HepG2 (cell line): ENCODE data around the gene SCN8A. TPM values are rescaled to one million over a fixed set of nuclear protein-coding genes. Genes with fewer than 3 reads are reported as not detected.

Experiments
- ATAC-seq: fragments of 200-7000 bp; cut with Tn5 transposase; 3 replicates; pipeline ENCODE4 v1.9.1; 2020; ENCODE audit warnings: mild to moderate bottlenecking, moderate library complexity
- BruUV-seq: library from RNA; stranded (reverse); fragments of 400-500 nt; replicated peaks from 2 replicates; lab custom pipeline; 2021; lab: Mats Ljungman, UMichigan
- CTCF ChIA-PET: fragments of 300-600 bp; formaldehyde crosslinking; extraction: SDS; loops from one replicate; lab custom pipeline; 2021; ENCODE audit warnings: low total read pairs, inconsistent platforms, low intra/inter-chr PET ratio; lab: Yijun Ruan, JAX
- POLR2A ChIA-PET: fragments of 350-600 bp; sonication (Branson Sonifier 250); formaldehyde crosslinking; loops from one replicate; lab custom pipeline; 2020; ENCODE audit warnings: antibody characterized with exemption, inconsistent platforms; lab: Yijun Ruan, JAX
- DNase-seq: peaks from one replicate; pipeline ENCODE4 v3.0.0-alpha.2; 2015; ENCODE audit warnings: low spot score
- FAIRE-seq: peaks from 3 replicates; lab custom pipeline; 2011; peaks lifted over from hg19 to GRCh38; lab: Jason Lieb, UNC
- H2AFZ ChIP-seq: one replicate; pipeline ENCODE4 v1.6.1; 2011; ENCODE audit warnings: low read length, inconsistent platforms
- H3K27ac ChIP-seq: fragments of 300-600 bp; 3 replicates; pipeline ENCODE4 v1.8.0; 2011; ENCODE audit warnings: mixed run types, mild to moderate bottlenecking, mixed read lengths, low read length, inconsistent platforms; ENCODE audit not compliant: insufficient read depth; ENCODE audit errors: extremely low read length
- H3K27me3 ChIP-seq, 2 experiments: fragments of 200-600 bp in 1 of 2; 2 replicates in 1 of 2; 3 replicates in 1 of 2; pipeline versions ENCODE4 v1.6.0 to v1.8.0; 2011; ENCODE audit warnings: low read length in 2 of 2, mild to moderate bottlenecking in 2 of 2, moderate library complexity in 2 of 2, inconsistent platforms in 1 of 2; ENCODE audit not compliant: insufficient read depth in 2 of 2, control insufficient read depth in 1 of 2
- H3K36me3 ChIP-seq, 2 experiments: fragments of 200-600 bp in 1 of 2; replicated peaks in 1 of 2; 2 replicates in 1 of 2; 3 replicates in 1 of 2; pipeline versions ENCODE4 v1.5.1 to v1.8.0; 2011; ENCODE audit warnings: low read length in 2 of 2, inconsistent platforms in 1 of 2; ENCODE audit not compliant: insufficient read depth in 2 of 2, control insufficient read depth in 1 of 2
- H3K4me1 ChIP-seq: 2 replicates; pipeline ENCODE4 v1.5.1; 2012; ENCODE audit warnings: low read length, inconsistent platforms; ENCODE audit not compliant: insufficient read depth
- H3K4me2 ChIP-seq: 2 replicates; pipeline ENCODE4 v1.6.0; 2011; ENCODE audit warnings: low read depth, low read length, inconsistent platforms
- H3K4me3 ChIP-seq, 3 experiments: fragments of 200-600 bp in 1 of 3; sonication (generic), shearing (Covaris generic) in 1 of 3; replicated peaks in 1 of 3; 2 replicates each; pipeline ENCODE4 v1.5.1; 2011 to 2016; ENCODE audit warnings: low read length in 3 of 3, inconsistent platforms in 2 of 3, low read depth in 2 of 3, mild to moderate bottlenecking in 2 of 3, control low read depth in 1 of 3, mixed read lengths in 1 of 3; ENCODE audit not compliant: insufficient read depth in 1 of 3
- H3K79me2 ChIP-seq: one replicate; pipeline ENCODE4 v1.6.1; 2011; ENCODE audit warnings: low read length, inconsistent platforms; ENCODE audit not compliant: insufficient read depth
- H3K9ac ChIP-seq: 2 replicates; pipeline ENCODE4 v1.6.0; 2011; ENCODE audit warnings: mild to moderate bottlenecking, low read depth, low read length, inconsistent platforms; ENCODE audit not compliant: insufficient read depth
- H3K9me3 ChIP-seq: 2 replicates; pipeline ENCODE4 v1.5.1; 2012; ENCODE audit warnings: mild to moderate bottlenecking, low read length
- H4K20me1 ChIP-seq: 2 replicates; pipeline ENCODE4 v1.6.0; 2011; ENCODE audit warnings: inconsistent platforms, mild to moderate bottlenecking, low read length, moderate library complexity; ENCODE audit not compliant: insufficient read depth
- FOXA1 ChIP-seq, 2 experiments: fragments of 450-650 bp in 1 of 2; sonication (generic) in 1 of 2; formaldehyde crosslinking in 1 of 2; IDR thresholded peaks; 2 replicates each; pipeline versions ENCODE4 v1.4.0 to v1.6.1; 2016 to 2020; ENCODE audit warnings: missing genetic modification reagents in 1 of 2
- FOXO4 ChIP-seq: sonication (generic); formaldehyde crosslinking; conservative IDR thresholded peaks from 2 replicates; pipeline ENCODE4 v1.8.1; 2023; ENCODE audit warnings: missing genetic modification reagents
- HOMEZ ChIP-seq: IDR thresholded peaks from 2 replicates; pipeline ENCODE4 v1.6.1; 2016; ENCODE audit warnings: low read depth
- NFYB ChIP-seq: sonication (generic); formaldehyde crosslinking; IDR thresholded peaks from 2 replicates; pipeline ENCODE4 v1.4.0; 2020; ENCODE audit warnings: missing genetic modification reagents
- NR1H2 ChIP-seq: sonication (generic); formaldehyde crosslinking; IDR thresholded peaks from 2 replicates; pipeline ENCODE4 v1.8.1; 2022; ENCODE audit warnings: low read depth, missing genetic modification reagents, borderline replicate concordance
- RBM22 ChIP-seq: fragments of 200-400 bp; formaldehyde crosslinking; optimal IDR thresholded peaks from 2 replicates; pipeline ENCODE3; 2017; ENCODE audit warnings: mild to moderate bottlenecking, low read length, moderate library complexity
- RXRB ChIP-seq: IDR thresholded peaks from 2 replicates; pipeline ENCODE4 v1.6.1; 2016; ENCODE audit warnings: borderline replicate concordance, missing genetic modification reagents, missing compliant biosample characterization
- WGBS: methylation state at CpG from one replicate; pipeline ENCODE4 v1.1.6; 2017; ENCODE audit warnings: low lambda C conversion rate; 5-methylcytosine and 5-hydroxymethylcytosine counted together
- in situ Hi-C: cut with HindIII; loops from 2 replicates; pipeline ENCODE4 v1.10.0; 2017; ENCODE audit warnings: low pct_unique_long_range_greater_than_20kb; ENCODE audit not compliant: extremely low pct_ligation_motif_present
- intact Hi-C: fragments of 100-400 bp; cut with micrococcal nuclease; formaldehyde crosslinking; loops from one replicate; pipeline ENCODE4 v1.10.0; 2022; ENCODE audit not compliant: unreplicated experiment
- polyA plus RNA-seq, 8 experiments: library from polyadenylated mRNA; depleted of rRNA in 3 of 8; stranded (reverse) in 7 of 8; unstranded in 1 of 8; fragments of >200 nt; fragmentation: Illumina TruSeq in 4 of 8; extraction: Trizol in 4 of 8; gene quantifications; 2 replicates each; pipeline versions ENCODE4 v1.2.1 to v1.2.3, GENCODE V29; 2011 to 2016; ENCODE audit warnings: low read depth in 4 of 8, missing spikeins in 1 of 8, mixed read lengths in 1 of 8; ENCODE audit not compliant: insufficient read depth in 1 of 8
- total RNA-seq, 5 experiments: library from RNA; depleted of rRNA; stranded (reverse); fragments of >200 nt; fragmentation: Illumina TruSeq; extraction: Trizol; gene quantifications; 2 replicates each; pipeline ENCODE4 v1.2.3, GENCODE V29; 2016; ENCODE audit warnings: low read depth in 1 of 5

The SCN8A gene
- total and polyA plus RNA-seq, 2 of the 13 experiments (the other 11 are each of a cell fraction or from before 2014, with no cell fraction given) = 0.57 to 1.4 TPM

GRCh38 chr12:51687614-51688013 is 96.6 kb downstream of the SCN8A start (continued):
- TF ChIP-seq HOMEZ (CRISPR knock-in tag) (no peak), NR1H2 (CRISPR knock-in tag) (no peak), FOXA1 (IDR thresholded peaks at IDR 0.05) (no peak), FOXA1 (CRISPR knock-in tag; IDR thresholded peaks at IDR 0.05) (no peak), FOXO4 (CRISPR knock-in tag) (no peak)

- in situ Hi-C loops = no loop called here
- no peaks in the 10 kb centered on the region for H3K27me3 ChIP-seq
- TF ChIP-seq RBM22 (no peak), RXRB (no peak), NFYB (no peak)
- no peak overlapping the region for H3K9ac ChIP-seq
- BruUV-seq = no TSS peak
- WGBS = 76% methylated on average over 4 of the region's 4 CpGs
- H3K4me1 ChIP-seq = peaks cover 17% of the 10 kb centered on the region
- CTCF ChIA-PET = no interaction called here
- no peak overlapping the region for H3K27ac ChIP-seq
- H3K4me3 ChIP-seq = no peak overlapping the region
- ATAC-seq = no peak
- no peaks in the 10 kb centered on the region for H3K9me3 ChIP-seq
- no peak for FAIRE-seq
- intact Hi-C loops = no loop called here
- H3K36me3 ChIP-seq = no peaks in the 10 kb centered on the region
- H2AFZ ChIP-seq = no peak overlapping the region
- no peak overlapping the region for H3K4me2 ChIP-seq
- H3K79me2 ChIP-seq = no peaks in the 10 kb centered on the region
- H4K20me1 ChIP-seq = no peaks in the 10 kb centered on the region
- POLR2A ChIA-PET = no interaction called here
- no peak for DNase-seq
These were observed 99.0 kb downstream of the SCN8A start for GRCh38 chr12:51689983-51690382.
